HEK293T (cell line): ENCODE results near the gene DRD1.

Source experiments
- ELF4 ChIP-seq: fragments of 450-650 bp; IDR thresholded peaks from 2 replicates; pipeline ENCODE4 v1.6.1; 2017; ENCODE audit warnings: antibody characterized with exemption
- FOXK2 ChIP-seq: fragments of 450-650 bp; IDR thresholded peaks from 2 replicates; pipeline ENCODE4 v1.6.1; 2016; ENCODE audit warnings: mild to moderate bottlenecking
- HDGF ChIP-seq: fragments of 450-650 bp; IDR thresholded peaks from 2 replicates; pipeline ENCODE4 v1.6.1; 2017; ENCODE audit warnings: antibody characterized with exemption, borderline replicate concordance
- L3MBTL2 ChIP-seq: fragments of 450-650 bp; conservative IDR thresholded peaks from 2 replicates; pipeline ENCODE4 v1.6.1; 2016; ENCODE audit warnings: mild to moderate bottlenecking
- PKNOX1 ChIP-seq: fragments of 450-650 bp; IDR thresholded peaks from 2 replicates; pipeline ENCODE4 v1.6.1; 2016
- SP1 ChIP-seq: fragments of 450-650 bp; IDR thresholded peaks from 2 replicates; pipeline ENCODE4 v1.6.1; 2017
- SUZ12 ChIP-seq: fragments of 450-650 bp; IDR thresholded peaks from 2 replicates; pipeline ENCODE4 v1.6.1; 2016; ENCODE audit warnings: mild to moderate bottlenecking
- TARDBP ChIP-seq: fragments of 450-650 bp; IDR thresholded peaks from 2 replicates; pipeline ENCODE4 v1.6.1; 2016

GRCh38 chr5:175434800-175435199, 9.2 kb downstream of the DRD1 start:
- TF ChIP-seq PKNOX1 (no peak), FOXK2 (no peak), HDGF (no peak), SP1 (no peak), TARDBP (no peak), SUZ12 (no peak), ELF4 (no peak), L3MBTL2 (no peak)
